Urinary bladder (tissue), 4 donors: ENCODE data around the gene PDE11A. TPM values are rescaled to one million over a fixed set of nuclear protein-coding genes. Genes with fewer than 3 reads are reported as not detected.

Source experiments
- DNase-seq: peaks from one replicate; pipeline ENCODE4 v3.0.0-alpha.2; 2015; ENCODE audit errors: extremely low spot score
- H3K27ac ChIP-seq: one replicate; pipeline ENCODE4 v1.5.1; 2013; ENCODE audit warnings: low read depth, mild to moderate bottlenecking, moderate library complexity
- H3K36me3 ChIP-seq: one replicate; pipeline ENCODE4 v1.6.1; 2013; ENCODE audit warnings: mild to moderate bottlenecking, moderate library complexity; ENCODE audit not compliant: insufficient read depth
- H3K4me1 ChIP-seq: one replicate; pipeline ENCODE4 v1.6.1; 2013; ENCODE audit warnings: mild to moderate bottlenecking, moderate library complexity; ENCODE audit not compliant: insufficient read depth
- H3K4me3 ChIP-seq: one replicate; pipeline ENCODE4 v1.5.1; 2013; ENCODE audit warnings: low read depth, low read length
- WGBS: extraction: QIAGEN DNeasy Blood & Tissue Kit; methylation state at CpG from one replicate; pipeline ENCODE4 v1.1.7; 2013; 5-methylcytosine and 5-hydroxymethylcytosine counted together
- polyA plus RNA-seq: library from polyadenylated mRNA; stranded (reverse); fragments of 200-250 nt; gene quantifications from one replicate; pipeline ENCODE4 v1.2.3, GENCODE V29; 2013
- small RNA-seq: library from RNA; depleted of rRNA; stranded (forward); fragments of <200 nt; gene quantifications from one replicate; pipeline ENCODE3, GENCODE V24; 2014
- total RNA-seq: library from RNA; depleted of rRNA; stranded (reverse); fragments of >200 nt; gene quantifications from one replicate; pipeline ENCODE4 v1.2.3, GENCODE V29; 2014
- donor health status: healthy with polysubstance abuse.
- donor health status: healthy.

Gene PDE11A
- total and polyA plus RNA-seq, 2 donors = 0.11 to 1.3 TPM

DNA sequence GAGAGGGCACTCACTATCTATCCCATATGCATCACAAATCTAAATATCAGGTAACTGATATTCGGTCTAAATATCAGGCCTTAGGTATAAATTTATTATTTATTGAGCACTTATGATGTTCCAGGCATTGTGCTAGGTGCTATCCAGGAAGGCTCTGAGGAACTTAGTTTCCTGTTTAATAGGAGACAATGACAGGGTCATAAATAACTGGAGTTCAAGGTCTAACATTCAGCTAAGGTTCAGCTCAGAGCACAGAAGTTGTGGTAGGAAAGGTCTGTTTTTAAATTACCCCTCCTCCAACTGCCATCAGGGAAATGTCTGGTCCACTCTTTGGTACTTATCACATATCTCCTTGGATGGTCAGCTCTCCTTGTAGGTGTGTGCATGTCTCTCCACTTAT lies 486.4 kb downstream of the PDE11A start:
- WGBS = 72% methylated on average over 1 of the region's 1 CpG
- Histone ChIP-seq H3K4me1 (no peaks in the 10 kb centered on the region), H3K27ac (no peak overlapping the region), H3K4me3 (no peak overlapping the region), H3K36me3 (no peaks in the 10 kb centered on the region)
- DNase-seq = no peak

DNA sequence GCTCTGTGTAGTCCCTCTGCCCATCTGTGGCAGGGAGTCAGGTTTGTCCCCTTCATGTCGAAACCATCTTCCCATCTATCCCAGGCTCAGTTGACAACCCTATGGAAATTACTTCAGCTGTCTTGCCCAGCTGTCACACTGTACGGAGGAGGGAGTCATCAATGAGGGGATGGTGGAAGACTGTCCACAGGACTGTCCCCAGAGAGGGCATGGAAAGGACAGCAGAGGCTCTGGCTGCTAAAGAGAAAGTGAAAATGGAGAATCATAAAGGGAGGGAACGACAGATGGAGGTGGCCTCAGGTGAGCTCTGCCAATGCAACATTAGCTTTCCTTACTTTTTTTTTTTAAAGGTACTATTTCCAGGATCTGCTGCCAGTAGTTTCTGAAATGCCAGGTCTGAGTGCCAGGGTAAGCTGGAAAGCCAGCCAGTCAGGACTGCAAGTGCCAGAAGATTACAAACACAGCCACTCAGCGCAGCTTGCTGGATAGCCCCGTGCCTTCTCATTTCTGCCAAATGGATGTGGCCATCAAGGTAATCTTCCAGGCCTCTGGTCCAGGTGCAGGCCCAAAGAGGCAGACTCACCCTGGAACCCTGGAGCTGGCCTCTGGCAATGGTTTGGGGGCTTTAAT lies 487.2 kb downstream of the PDE11A start:
- no peak for DNase-seq
- H3K4me3 ChIP-seq = no peak overlapping the region
- H3K36me3 ChIP-seq = no peaks in the 10 kb centered on the region
- H3K4me1 ChIP-seq = no peaks in the 10 kb centered on the region
- 85% methylated on average over 5 of the region's 5 CpGs for WGBS
- no peak overlapping the region for H3K27ac ChIP-seq

DNA sequence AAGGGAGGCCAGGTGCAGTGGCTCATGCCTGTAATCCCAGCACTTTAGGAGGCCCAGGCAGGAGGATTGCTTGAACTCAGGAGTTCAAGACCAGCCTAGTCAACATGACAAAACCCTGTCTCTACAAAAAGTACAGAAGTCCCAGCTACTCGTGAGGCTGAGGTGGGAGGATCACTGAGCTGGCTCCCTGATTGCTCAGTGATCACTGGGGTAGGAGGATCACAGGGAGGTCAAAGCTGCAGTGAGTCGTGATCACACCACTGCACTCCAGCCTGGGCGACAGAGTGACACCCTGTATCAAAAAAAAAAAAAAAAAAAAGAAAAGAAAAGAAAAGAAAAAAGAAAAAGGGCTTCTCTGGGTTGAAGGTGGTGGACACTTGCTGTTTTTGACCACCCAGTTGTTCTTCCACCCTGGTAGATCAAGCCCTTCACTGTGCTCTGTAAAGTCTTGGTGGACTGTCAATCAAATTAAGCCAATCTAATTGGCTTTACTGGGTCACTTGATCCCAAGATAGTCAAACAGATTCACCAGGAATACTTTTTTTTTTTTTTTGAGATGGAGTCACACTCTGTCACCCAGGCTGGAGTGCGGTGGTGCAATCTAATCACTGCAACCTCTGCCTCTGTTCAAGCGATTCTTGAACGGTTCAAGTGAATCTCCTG lies 488.4 kb downstream of the PDE11A start:
- no peak for DNase-seq
- no peak overlapping the region for H3K27ac ChIP-seq
- WGBS = 96% methylated on average over 6 of the region's 6 CpGs
- H3K36me3 ChIP-seq = no peaks in the 10 kb centered on the region
- H3K4me3 ChIP-seq = no peak overlapping the region
- H3K4me1 ChIP-seq = no peaks in the 10 kb centered on the region

DNA sequence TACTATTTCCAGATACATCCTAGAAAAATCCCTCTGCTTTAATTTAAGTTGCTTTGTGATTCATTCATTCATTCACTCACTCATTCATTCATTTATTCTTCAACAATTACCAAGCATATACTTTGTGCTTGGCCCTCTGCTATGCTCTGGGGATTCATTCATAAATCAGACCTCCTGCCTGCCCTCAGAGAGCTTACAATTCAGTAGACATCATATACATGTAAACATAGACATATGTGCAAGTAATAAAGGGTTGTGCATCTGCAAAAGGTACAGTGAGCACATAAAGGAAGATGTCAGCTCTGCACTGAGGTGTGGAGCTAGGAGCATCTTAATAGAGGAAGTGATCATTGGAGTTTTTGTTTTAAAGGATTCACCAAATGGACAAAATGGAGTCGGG lies 490.6 kb downstream of the PDE11A start:
- H3K4me1 ChIP-seq = no peaks in the 10 kb centered on the region
- no peak for DNase-seq
- 95% methylated on average over 1 of the region's 1 CpG for WGBS
- no peak overlapping the region for H3K4me3 ChIP-seq
- H3K36me3 ChIP-seq = no peaks in the 10 kb centered on the region
- no peak overlapping the region for H3K27ac ChIP-seq

DNA sequence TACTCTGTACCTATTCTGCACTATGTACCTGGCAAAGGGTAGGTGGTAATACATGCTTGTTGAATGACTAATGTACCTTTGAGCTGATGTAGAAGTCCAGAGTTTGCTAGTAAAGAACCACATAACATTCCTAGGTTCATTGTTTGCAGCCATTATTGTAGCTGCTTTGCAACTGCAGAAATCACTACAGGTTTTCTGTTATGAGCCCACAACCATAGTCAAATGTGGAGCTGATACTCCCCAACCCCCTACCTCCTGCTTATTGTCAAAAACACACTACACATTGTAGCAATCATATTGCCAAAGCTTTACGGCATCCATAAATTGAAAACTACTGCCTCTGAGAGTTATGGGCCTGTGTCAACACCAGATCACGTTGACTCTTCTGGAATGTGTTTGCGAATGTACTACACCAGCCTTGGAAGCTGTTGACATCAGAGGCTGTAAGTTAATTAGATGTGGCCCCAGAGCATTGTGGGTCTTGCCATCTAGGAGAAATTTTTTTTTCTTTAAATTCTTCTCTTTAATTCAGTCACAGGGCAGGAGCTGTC lies 493.0 kb downstream of the PDE11A start:
- Histone ChIP-seq H3K4me3 (no peak overlapping the region), H3K4me1 (no peaks in the 10 kb centered on the region), H3K36me3 (no peaks in the 10 kb centered on the region), H3K27ac (no peak overlapping the region)
- WGBS = 55% methylated on average over 3 of the region's 3 CpGs
- no peak for DNase-seq

DNA sequence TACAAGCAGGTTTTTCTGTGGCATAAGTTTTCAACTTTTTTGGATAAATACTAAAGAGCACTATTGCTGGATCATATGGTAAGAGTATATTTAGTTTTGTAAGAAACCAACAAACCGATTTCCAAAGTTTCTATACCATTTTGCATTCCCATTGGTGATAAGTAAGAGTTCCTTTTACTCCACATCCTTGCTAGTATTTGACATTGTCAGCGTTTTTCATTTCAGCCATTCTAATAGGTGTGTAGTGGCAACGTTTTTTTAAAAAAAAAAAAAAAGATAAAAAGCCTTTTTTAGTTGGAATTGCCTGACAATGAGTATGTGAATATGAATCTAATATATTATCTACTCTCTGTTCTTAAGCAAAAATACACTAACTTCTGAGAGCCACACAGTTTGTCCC lies 494.1 kb downstream of the PDE11A start:
- WGBS = 86% methylated on average over 3 of the region's 3 CpGs
- Histone ChIP-seq H3K4me1 (no peaks in the 10 kb centered on the region), H3K36me3 (no peaks in the 10 kb centered on the region), H3K27ac (no peak overlapping the region), H3K4me3 (no peak overlapping the region)
- no peak for DNase-seq

DNA sequence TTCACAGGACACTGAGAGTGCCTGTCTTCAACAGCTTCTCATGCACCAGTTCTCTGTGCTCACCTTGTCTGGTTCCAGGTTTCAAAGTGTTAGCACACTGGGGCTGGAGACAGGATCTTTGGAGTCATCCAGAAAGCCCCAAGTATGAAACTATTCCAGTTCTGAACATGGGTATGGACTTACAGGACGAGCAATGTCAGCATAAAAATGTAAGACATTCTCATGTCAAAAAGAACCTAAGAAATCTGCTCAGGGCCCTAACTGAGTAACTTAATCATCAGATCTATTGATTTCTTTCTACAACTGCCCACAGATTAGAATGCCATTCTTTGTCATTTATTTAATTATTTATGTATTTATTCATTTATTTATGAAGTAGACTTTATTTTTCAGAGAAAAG lies 495.5 kb downstream of the PDE11A start:
- no peak overlapping the region for H3K4me3 ChIP-seq
- no peak overlapping the region for H3K27ac ChIP-seq
- 87% methylated on average over 1 of the region's 1 CpG for WGBS
- H3K36me3 ChIP-seq = no peaks in the 10 kb centered on the region
- H3K4me1 ChIP-seq = no peaks in the 10 kb centered on the region
- DNase-seq = no peak

DNA sequence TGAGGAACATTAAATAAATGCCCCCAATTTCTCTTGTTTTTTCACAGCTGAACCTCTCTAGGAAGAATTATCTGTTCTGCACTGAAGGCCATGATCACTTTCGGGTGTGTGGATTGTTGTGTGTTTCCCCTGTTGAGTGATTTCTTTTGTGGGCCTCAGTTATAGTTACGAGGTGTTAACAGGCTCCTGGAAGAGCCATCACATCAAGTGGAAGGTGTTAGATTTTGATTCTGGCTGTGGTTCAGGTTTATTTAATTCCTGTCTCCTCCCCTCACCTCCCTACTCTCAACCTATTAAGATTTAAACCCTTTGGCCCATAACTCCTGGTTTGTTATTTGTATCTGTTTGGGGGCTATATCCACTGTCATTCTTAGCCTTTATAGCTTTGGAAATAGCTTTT lies 497.2 kb downstream of the PDE11A start:
- Histone ChIP-seq H3K36me3 (no peaks in the 10 kb centered on the region), H3K27ac (no peak overlapping the region), H3K4me3 (no peak overlapping the region), H3K4me1 (no peaks in the 10 kb centered on the region)
- 97% methylated on average over 2 of the region's 2 CpGs for WGBS
- DNase-seq = no peak

DNA sequence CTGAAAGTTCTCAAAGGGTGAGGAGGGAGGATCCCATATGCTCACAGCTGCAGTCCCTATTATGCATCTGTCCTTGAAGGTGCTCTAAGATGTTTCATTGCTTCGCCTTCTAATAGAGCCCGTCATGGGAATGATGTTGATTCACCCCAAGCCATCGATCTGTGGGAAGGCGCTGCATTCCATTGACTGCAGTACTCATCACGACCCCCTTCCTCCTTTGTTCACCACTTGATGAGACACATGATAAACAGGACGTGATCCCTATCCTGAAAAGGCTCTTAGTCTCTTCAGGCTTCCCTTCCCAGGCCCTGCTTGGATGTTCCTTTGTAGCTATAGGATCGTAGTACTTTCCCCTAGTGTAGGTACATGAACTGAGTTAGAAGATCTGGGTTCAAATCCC lies 498.2 kb downstream of the PDE11A start:
- Histone ChIP-seq H3K4me1 (no peaks in the 10 kb centered on the region), H3K4me3 (no peak overlapping the region), H3K36me3 (no peaks in the 10 kb centered on the region), H3K27ac (no peak overlapping the region)
- DNase-seq = no peak
- WGBS = 89% methylated on average over 7 of the region's 7 CpGs

Small RNAs within 50 kb of the gene (small RNA-seq; reads per million reads assigned to genes)
- gene AC011998.1 (not detected), gene RNU6-629P (not detected)

Other genes starting within 250 kb of the PDE11A start
- gene RBM45, start 39.7 kb upstream of the PDE11A start, total RNA-seq = 30.8 TPM
- gene RBM45, start 39.7 kb upstream of the PDE11A start, polyA plus RNA-seq = 7.3 TPM
- 1.9 TPM for gene OSBPL6, start 121.7 kb upstream of the PDE11A start, total RNA-seq
- 1.4 TPM for gene OSBPL6, start 121.7 kb upstream of the PDE11A start, polyA plus RNA-seq